BLaER1 (cell line): ENCODE results near the gene COMMD9.

Experiments used
- H3K27ac ChIP-seq: shearing (Covaris generic); formaldehyde crosslinking; 2 replicates; pipeline ENCODE4 v1.8.1; 2022
- H3K27me3 ChIP-seq: shearing (Covaris generic); formaldehyde crosslinking; 2 replicates; pipeline ENCODE4 v1.8.1; 2022
- H3K36me3 ChIP-seq: shearing (Covaris generic); formaldehyde crosslinking; 2 replicates; pipeline ENCODE4 v1.8.1; 2022
- H3K4me1 ChIP-seq: shearing (Covaris generic); formaldehyde crosslinking; 2 replicates; pipeline ENCODE4 v1.8.1; 2022
- H3K4me2 ChIP-seq: shearing (Covaris generic); formaldehyde crosslinking; 2 replicates; pipeline ENCODE4 v1.8.1; 2022
- H3K4me3 ChIP-seq: shearing (Covaris generic); formaldehyde crosslinking; 2 replicates; pipeline ENCODE4 v1.8.1; 2022
- H3K9ac ChIP-seq: shearing (Covaris generic); formaldehyde crosslinking; 2 replicates; pipeline ENCODE4 v1.8.1; 2022
- H3K9me3 ChIP-seq: shearing (Covaris generic); formaldehyde crosslinking; 2 replicates; pipeline ENCODE4 v1.8.1; 2022
- H4K20me1 ChIP-seq: shearing (Covaris generic); formaldehyde crosslinking; 2 replicates; pipeline ENCODE4 v1.8.1; 2022
- Cebpa-rat ChIP-seq: shearing (Covaris generic); IDR thresholded peaks from 2 replicates; pipeline ENCODE4 v1.8.1; 2022

Gene COMMD9

GRCh38 chr11:36240801-36241200 lies 48.4 kb downstream of the COMMD9 start:
- Histone ChIP-seq H3K27ac (no peak overlapping the region), H3K27me3 (no peaks in the 10 kb centered on the region), H3K9ac (no peak overlapping the region), H3K4me3 (no peak overlapping the region), H3K36me3 (peaks cover 8% of the 10 kb centered on the region; the same call in 1 of the 2 replicates), H3K4me1 (0 out of 2 replicates have a peak, but pooled peaks cover 5% of the 10 kb centered on the region), H4K20me1 (no peaks in the 10 kb centered on the region), H3K9me3 (no peaks in the 10 kb centered on the region), H3K4me2 (no peak overlapping the region)
- no peak for TF ChIP-seq Cebpa-rat

- Histone ChIP-seq H3K27me3 (no peaks in the 10 kb centered on the region), H3K4me3 (no peak overlapping the region), H3K9me3 (no peaks in the 10 kb centered on the region), H3K27ac (no peak overlapping the region), H4K20me1 (no peaks in the 10 kb centered on the region), H3K9ac (no peak overlapping the region), H3K4me1 (0 out of 2 replicates have a peak, but pooled peaks cover 5% of the 10 kb centered on the region), H3K36me3 (peaks cover 11% of the 10 kb centered on the region; the same call in 1 of the 2 replicates), H3K4me2 (no peak overlapping the region)
- no peak for TF ChIP-seq Cebpa-rat
Observed at GRCh38 chr11:36240173-36240572, 49.1 kb downstream of the COMMD9 start.

GRCh38 chr11:36239636-36240035 lies 49.6 kb downstream of the COMMD9 start:
- Histone ChIP-seq H3K27ac (no peak overlapping the region), H3K36me3 (peaks cover 13% of the 10 kb centered on the region; the same call in 1 of the 2 replicates), H3K9me3 (no peaks in the 10 kb centered on the region), H3K4me2 (no peak overlapping the region), H3K27me3 (no peaks in the 10 kb centered on the region), H3K4me3 (no peak overlapping the region), H4K20me1 (no peaks in the 10 kb centered on the region), H3K4me1 (0 out of 2 replicates have a peak, but pooled peaks cover 5% of the 10 kb centered on the region), H3K9ac (no peak overlapping the region)
- TF ChIP-seq Cebpa-rat = no peak

GRCh38 chr11:36238881-36239280 lies 50.3 kb downstream of the COMMD9 start:
- Histone ChIP-seq H3K9ac (no peak overlapping the region), H3K36me3 (peaks cover 18% of the 10 kb centered on the region; the same call in 1 of the 2 replicates), H3K4me1 (0 out of 2 replicates have a peak, but pooled peaks cover 5% of the 10 kb centered on the region), H4K20me1 (no peaks in the 10 kb centered on the region), H3K4me2 (no peak overlapping the region), H3K9me3 (no peaks in the 10 kb centered on the region), H3K4me3 (no peak overlapping the region), H3K27me3 (no peaks in the 10 kb centered on the region), H3K27ac (no peak overlapping the region)
- TF ChIP-seq Cebpa-rat = no peak

GRCh38 chr11:36238036-36238631 lies 51.1 kb downstream of the COMMD9 start:
- peaks cover 18% of the 10 kb centered on the region; the same call in 1 of the 2 replicates for H3K36me3 ChIP-seq
- H3K27ac ChIP-seq = no peak overlapping the region
- no peak overlapping the region for H3K9ac ChIP-seq
- H3K4me1 ChIP-seq = 0 out of 2 replicates have a peak, but pooled peaks cover 5% of the 10 kb centered on the region
- H3K4me2 ChIP-seq = no peak overlapping the region
- no peaks in the 10 kb centered on the region for H3K9me3 ChIP-seq
- no peaks in the 10 kb centered on the region for H4K20me1 ChIP-seq
- no peak overlapping the region for H3K4me3 ChIP-seq
- H3K27me3 ChIP-seq = no peaks in the 10 kb centered on the region
- TF ChIP-seq Cebpa-rat = no peak

- Histone ChIP-seq H3K4me3 (no peak overlapping the region), H3K36me3 (peaks cover 21% of the 10 kb centered on the region)
Observed at GRCh38 chr11:36237391-36237790, 51.8 kb downstream of the COMMD9 start.

GRCh38 chr11:36235750-36236149 lies 53.5 kb downstream of the COMMD9 start:
- Histone ChIP-seq H3K36me3 (peaks cover 27% of the 10 kb centered on the region), H3K27me3 (no peaks in the 10 kb centered on the region), H3K4me2 (no peak overlapping the region), H3K27ac (no peak overlapping the region), H3K9me3 (no peaks in the 10 kb centered on the region), H3K4me3 (no peak overlapping the region), H3K9ac (no peak overlapping the region), H4K20me1 (no peaks in the 10 kb centered on the region), H3K4me1 (0 out of 2 replicates have a peak, but pooled peaks cover 5% of the 10 kb centered on the region)
- TF ChIP-seq Cebpa-rat = no peak

More at GRCh38 chr11:36237391-36237790, 51.8 kb downstream of the COMMD9 start:
- Histone ChIP-seq H3K9me3 (no peaks in the 10 kb centered on the region), H3K9ac (no peak overlapping the region), H3K4me1 (0 out of 2 replicates have a peak, but pooled peaks cover 5% of the 10 kb centered on the region), H3K4me2 (no peak overlapping the region), H3K27ac (no peak overlapping the region), H4K20me1 (no peaks in the 10 kb centered on the region), H3K27me3 (no peaks in the 10 kb centered on the region)
- TF ChIP-seq Cebpa-rat = no peak

GRCh38 chr11:36234825-36235224 lies 54.4 kb downstream of the COMMD9 start:
- H3K4me2 ChIP-seq = no peak overlapping the region
- peaks cover 36% of the 10 kb centered on the region for H3K36me3 ChIP-seq
- H3K27ac ChIP-seq = no peak overlapping the region
- H3K4me1 ChIP-seq = 0 out of 2 replicates have a peak, but pooled peaks cover 5% of the 10 kb centered on the region
- H3K9ac ChIP-seq = no peak overlapping the region
- TF ChIP-seq Cebpa-rat = no peak
- no peak overlapping the region for H3K4me3 ChIP-seq
- H3K9me3 ChIP-seq = no peaks in the 10 kb centered on the region
- H4K20me1 ChIP-seq = no peaks in the 10 kb centered on the region
- H3K27me3 ChIP-seq = no peaks in the 10 kb centered on the region

- no peaks in the 10 kb centered on the region for H3K9me3 ChIP-seq
- H3K4me3 ChIP-seq = no peak overlapping the region
- H3K4me1 ChIP-seq = no peaks in the 10 kb centered on the region
- H3K27ac ChIP-seq = no peak overlapping the region
- H3K9ac ChIP-seq = no peak overlapping the region
- H3K27me3 ChIP-seq = no peaks in the 10 kb centered on the region
- no peak overlapping the region for H3K4me2 ChIP-seq
- no peaks in the 10 kb centered on the region for H4K20me1 ChIP-seq
- TF ChIP-seq Cebpa-rat = no peak
- peaks cover 53% of the 10 kb centered on the region for H3K36me3 ChIP-seq
Observed at GRCh38 chr11:36233204-36233603, 56.0 kb downstream of the COMMD9 start.

GRCh38 chr11:36230779-36231699 lies 58.2 kb downstream of the COMMD9 start:
- peaks cover 66% of the 10 kb centered on the region for H3K36me3 ChIP-seq
- H4K20me1 ChIP-seq = no peaks in the 10 kb centered on the region
- no peak overlapping the region for H3K4me2 ChIP-seq
- H3K9me3 ChIP-seq = no peaks in the 10 kb centered on the region
- TF ChIP-seq Cebpa-rat = no peak
- H3K4me3 ChIP-seq = no peak overlapping the region
- H3K4me1 ChIP-seq = no peaks in the 10 kb centered on the region
- no peak overlapping the region for H3K9ac ChIP-seq
- no peak overlapping the region for H3K27ac ChIP-seq
- no peaks in the 10 kb centered on the region for H3K27me3 ChIP-seq
